Measurements from ENCODE around the gene TBX5. TPM values are rescaled to one million over a fixed set of nuclear protein-coding genes. Genes with fewer than 3 reads are reported as not detected.

Gene TBX5
- polyA plus RNA-seq, 1 of the 3 experiments (the other 2 are of a cell fraction), result not detected

DNA sequence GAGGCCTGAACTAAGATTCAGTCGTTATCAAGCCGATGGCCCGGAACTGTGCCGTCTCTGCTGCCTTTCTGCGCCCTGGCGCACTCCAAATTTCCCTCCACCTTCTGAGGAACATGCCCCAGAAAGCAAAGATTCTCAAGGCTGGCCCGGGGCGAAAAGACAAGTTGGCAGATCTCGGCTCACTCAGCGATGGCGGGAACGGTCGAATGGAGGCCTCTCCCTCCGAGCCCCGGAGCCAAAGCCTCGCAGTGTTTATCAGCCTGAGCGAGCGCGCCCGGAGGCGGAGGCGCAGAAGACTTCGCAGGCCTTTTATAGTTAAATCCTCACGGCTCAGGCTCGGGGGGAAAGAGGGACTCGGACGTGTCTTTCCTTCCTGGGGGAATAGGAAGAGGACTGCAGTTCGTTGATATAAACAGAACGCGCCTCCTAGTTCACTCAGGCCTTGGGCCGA lies 5.6 kb downstream of the TBX5 start:
- whole genome bisulfite sequencing (ENCODE audit: low lambda C conversion rate), result 24% methylated on average over 28 of the region's 31 CpGs
- no peaks in the 10 kb centered on the region for H3K79me2 ChIP-seq (ENCODE audit: insufficient read depth)
- H3F3A ChIP-seq (replicated peaks; ENCODE audit: insufficient read depth), result no peaks in the 10 kb centered on the region
- TF ChIP-seq, protein P1, sequence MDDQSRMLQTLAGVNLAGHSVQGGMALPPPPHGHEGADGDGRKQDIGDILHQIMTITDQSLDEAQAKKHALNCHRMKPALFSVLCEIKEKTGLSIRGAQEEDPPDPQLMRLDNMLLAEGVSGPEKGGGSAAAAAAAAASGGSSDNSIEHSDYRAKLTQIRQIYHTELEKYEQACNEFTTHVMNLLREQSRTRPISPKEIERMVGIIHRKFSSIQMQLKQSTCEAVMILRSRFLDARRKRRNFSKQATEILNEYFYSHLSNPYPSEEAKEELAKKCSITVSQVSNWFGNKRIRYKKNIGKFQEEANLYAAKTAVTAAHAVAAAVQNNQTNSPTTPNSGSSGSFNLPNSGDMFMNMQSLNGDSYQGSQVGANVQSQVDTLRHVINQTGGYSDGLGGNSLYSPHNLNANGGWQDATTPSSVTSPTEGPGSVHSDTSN (IDR thresholded peaks at IDR 0.05), result no peak
- TF ChIP-seq, protein P2, sequence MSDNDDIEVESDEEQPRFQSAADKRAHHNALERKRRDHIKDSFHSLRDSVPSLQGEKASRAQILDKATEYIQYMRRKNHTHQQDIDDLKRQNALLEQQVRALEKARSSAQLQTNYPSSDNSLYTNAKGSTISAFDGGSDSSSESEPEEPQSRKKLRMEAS (IDR thresholded peaks at IDR 0.05; ENCODE audit: low read depth), result no peak
- TF ChIP-seq GABPA (IDR thresholded peaks at IDR 0.05; ENCODE audit: low read depth), result no peak
- TF ChIP-seq, protein P3, sequence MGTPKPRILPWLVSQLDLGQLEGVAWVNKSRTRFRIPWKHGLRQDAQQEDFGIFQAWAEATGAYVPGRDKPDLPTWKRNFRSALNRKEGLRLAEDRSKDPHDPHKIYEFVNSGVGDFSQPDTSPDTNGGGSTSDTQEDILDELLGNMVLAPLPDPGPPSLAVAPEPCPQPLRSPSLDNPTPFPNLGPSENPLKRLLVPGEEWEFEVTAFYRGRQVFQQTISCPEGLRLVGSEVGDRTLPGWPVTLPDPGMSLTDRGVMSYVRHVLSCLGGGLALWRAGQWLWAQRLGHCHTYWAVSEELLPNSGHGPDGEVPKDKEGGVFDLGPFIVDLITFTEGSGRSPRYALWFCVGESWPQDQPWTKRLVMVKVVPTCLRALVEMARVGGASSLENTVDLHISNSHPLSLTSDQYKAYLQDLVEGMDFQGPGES (IDR thresholded peaks at IDR 0.05; ENCODE audit: low read depth, low read length), result no peak
- TF ChIP-seq RCOR1 (IDR thresholded peaks at IDR 0.05; ENCODE audit: low read length), result no peak
- TF ChIP-seq RXRA (IDR thresholded peaks at IDR 0.05; ENCODE audit: borderline replicate concordance, low read depth), result no peak
- no peak for TF ChIP-seq CHD2 (IDR thresholded peaks at IDR 0.05; ENCODE audit: low read length, partially characterized antibody)
- TF ChIP-seq SIN3A (IDR thresholded peaks at IDR 0.05; ENCODE audit: borderline replicate concordance, low read depth, low read length), result no peak
- TF ChIP-seq, protein P4, sequence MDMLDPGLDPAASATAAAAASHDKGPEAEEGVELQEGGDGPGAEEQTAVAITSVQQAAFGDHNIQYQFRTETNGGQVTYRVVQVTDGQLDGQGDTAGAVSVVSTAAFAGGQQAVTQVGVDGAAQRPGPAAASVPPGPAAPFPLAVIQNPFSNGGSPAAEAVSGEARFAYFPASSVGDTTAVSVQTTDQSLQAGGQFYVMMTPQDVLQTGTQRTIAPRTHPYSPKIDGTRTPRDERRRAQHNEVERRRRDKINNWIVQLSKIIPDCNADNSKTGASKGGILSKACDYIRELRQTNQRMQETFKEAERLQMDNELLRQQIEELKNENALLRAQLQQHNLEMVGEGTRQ (IDR thresholded peaks at IDR 0.05; ENCODE audit: borderline replicate concordance, low read depth, low read length), result no peak
- TF ChIP-seq, protein P5, sequence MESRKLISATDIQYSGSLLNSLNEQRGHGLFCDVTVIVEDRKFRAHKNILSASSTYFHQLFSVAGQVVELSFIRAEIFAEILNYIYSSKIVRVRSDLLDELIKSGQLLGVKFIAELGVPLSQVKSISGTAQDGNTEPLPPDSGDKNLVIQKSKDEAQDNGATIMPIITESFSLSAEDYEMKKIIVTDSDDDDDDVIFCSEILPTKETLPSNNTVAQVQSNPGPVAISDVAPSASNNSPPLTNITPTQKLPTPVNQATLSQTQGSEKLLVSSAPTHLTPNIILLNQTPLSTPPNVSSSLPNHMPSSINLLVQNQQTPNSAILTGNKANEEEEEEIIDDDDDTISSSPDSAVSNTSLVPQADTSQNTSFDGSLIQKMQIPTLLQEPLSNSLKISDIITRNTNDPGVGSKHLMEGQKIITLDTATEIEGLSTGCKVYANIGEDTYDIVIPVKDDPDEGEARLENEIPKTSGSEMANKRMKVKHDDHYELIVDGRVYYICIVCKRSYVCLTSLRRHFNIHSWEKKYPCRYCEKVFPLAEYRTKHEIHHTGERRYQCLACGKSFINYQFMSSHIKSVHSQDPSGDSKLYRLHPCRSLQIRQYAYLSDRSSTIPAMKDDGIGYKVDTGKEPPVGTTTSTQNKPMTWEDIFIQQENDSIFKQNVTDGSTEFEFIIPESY (IDR thresholded peaks at IDR 0.05; ENCODE audit: borderline replicate concordance, low read depth), result no peak
- TF ChIP-seq, protein P6, sequence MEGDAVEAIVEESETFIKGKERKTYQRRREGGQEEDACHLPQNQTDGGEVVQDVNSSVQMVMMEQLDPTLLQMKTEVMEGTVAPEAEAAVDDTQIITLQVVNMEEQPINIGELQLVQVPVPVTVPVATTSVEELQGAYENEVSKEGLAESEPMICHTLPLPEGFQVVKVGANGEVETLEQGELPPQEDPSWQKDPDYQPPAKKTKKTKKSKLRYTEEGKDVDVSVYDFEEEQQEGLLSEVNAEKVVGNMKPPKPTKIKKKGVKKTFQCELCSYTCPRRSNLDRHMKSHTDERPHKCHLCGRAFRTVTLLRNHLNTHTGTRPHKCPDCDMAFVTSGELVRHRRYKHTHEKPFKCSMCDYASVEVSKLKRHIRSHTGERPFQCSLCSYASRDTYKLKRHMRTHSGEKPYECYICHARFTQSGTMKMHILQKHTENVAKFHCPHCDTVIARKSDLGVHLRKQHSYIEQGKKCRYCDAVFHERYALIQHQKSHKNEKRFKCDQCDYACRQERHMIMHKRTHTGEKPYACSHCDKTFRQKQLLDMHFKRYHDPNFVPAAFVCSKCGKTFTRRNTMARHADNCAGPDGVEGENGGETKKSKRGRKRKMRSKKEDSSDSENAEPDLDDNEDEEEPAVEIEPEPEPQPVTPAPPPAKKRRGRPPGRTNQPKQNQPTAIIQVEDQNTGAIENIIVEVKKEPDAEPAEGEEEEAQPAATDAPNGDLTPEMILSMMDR (IDR thresholded peaks at IDR 0.05), result no peak
- TF ChIP-seq, protein P7, sequence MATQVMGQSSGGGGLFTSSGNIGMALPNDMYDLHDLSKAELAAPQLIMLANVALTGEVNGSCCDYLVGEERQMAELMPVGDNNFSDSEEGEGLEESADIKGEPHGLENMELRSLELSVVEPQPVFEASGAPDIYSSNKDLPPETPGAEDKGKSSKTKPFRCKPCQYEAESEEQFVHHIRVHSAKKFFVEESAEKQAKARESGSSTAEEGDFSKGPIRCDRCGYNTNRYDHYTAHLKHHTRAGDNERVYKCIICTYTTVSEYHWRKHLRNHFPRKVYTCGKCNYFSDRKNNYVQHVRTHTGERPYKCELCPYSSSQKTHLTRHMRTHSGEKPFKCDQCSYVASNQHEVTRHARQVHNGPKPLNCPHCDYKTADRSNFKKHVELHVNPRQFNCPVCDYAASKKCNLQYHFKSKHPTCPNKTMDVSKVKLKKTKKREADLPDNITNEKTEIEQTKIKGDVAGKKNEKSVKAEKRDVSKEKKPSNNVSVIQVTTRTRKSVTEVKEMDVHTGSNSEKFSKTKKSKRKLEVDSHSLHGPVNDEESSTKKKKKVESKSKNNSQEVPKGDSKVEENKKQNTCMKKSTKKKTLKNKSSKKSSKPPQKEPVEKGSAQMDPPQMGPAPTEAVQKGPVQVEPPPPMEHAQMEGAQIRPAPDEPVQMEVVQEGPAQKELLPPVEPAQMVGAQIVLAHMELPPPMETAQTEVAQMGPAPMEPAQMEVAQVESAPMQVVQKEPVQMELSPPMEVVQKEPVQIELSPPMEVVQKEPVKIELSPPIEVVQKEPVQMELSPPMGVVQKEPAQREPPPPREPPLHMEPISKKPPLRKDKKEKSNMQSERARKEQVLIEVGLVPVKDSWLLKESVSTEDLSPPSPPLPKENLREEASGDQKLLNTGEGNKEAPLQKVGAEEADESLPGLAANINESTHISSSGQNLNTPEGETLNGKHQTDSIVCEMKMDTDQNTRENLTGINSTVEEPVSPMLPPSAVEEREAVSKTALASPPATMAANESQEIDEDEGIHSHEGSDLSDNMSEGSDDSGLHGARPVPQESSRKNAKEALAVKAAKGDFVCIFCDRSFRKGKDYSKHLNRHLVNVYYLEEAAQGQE (IDR thresholded peaks at IDR 0.05; ENCODE audit: low read depth, low read length), result no peak
- TF ChIP-seq POLR2AphosphoS5 (IDR thresholded peaks at IDR 0.05; ENCODE audit: low read depth, low read length), result no peak
- TF ChIP-seq TCF12 (IDR thresholded peaks at IDR 0.05), result no peak
- H3K27ac ChIP-seq (ENCODE audit: low read depth in 2 of 2, low read length in 1 of 2), result no peak overlapping the region
- no peak overlapping the region for H3K4me2 ChIP-seq
- H3K4me1 ChIP-seq (ENCODE audit: control insufficient read depth in 1 of 2, insufficient read depth in 2 of 2, low read depth in 1 of 2, low read length in 1 of 2), result no peaks in the 10 kb centered on the region
- CTCF ChIA-PET, result no interaction called here
- H3K9me3 ChIP-seq, result no peaks in the 10 kb centered on the region
- no peaks in the 10 kb centered on the region for H3K9me2 ChIP-seq
- H3K36me3 ChIP-seq (replicated peaks in 1 of 2; ENCODE audit: control insufficient read depth in 1 of 2, insufficient read depth in 2 of 2, low read length in 1 of 2), result no peaks in the 10 kb centered on the region
- H3K9ac ChIP-seq, result no peak overlapping the region
- H4K20me1 ChIP-seq (ENCODE audit: insufficient read depth), result no peaks in the 10 kb centered on the region
- POLR2A ChIA-PET, result no interaction called here
- H3K27me3 ChIP-seq (ENCODE audit: insufficient read depth), result peaks cover 91% of the 10 kb centered on the region
- H3K4me3 ChIP-seq (ENCODE audit: low read depth in 2 of 2, low read length in 1 of 2), result no peak overlapping the region
- no peak overlapping the region for H2AFZ ChIP-seq (ENCODE audit: low read depth)
- no peak for DNase-seq

Data from SK-N-SH (cell line).